ENCODE measurements around the gene PYDC2. TPM values are rescaled to one million over a fixed set of nuclear protein-coding genes. Genes with fewer than 3 reads are reported as not detected.

Gene PYDC2
- total RNA-seq, 4 donors from 2014 or later = not detected

- Histone ChIP-seq H3K27me3 (no peaks in the 10 kb centered on the region), H3K36me3 (no peaks in the 10 kb centered on the region), H3K9me3 (no peaks in the 10 kb centered on the region), H3K27ac (no peak overlapping the region), H3K4me3 (no peak overlapping the region), H3K4me1 (no peaks in the 10 kb centered on the region)
- DNase-seq = no peak
- in situ Hi-C loops (cut with MboI; ENCODE audit: low pct_ligation_motif_present in 1 of 4, low pct_unique_long_range_greater_than_20kb in 1 of 4, low sequenced_read_pairs in 3 of 4) = no loop called here
- 57 to 66% methylated on average over 2 of the region's 2 CpGs for WGBS, 2 donors (ENCODE audit: low coverage in 1 of 2)
- TF ChIP-seq EP300 (IDR thresholded peaks at IDR 0.05; ENCODE audit: low read depth) = no peak
- no peak for TF ChIP-seq POLR2AphosphoS5 (IDR thresholded peaks at IDR 0.05)
- no peak for TF ChIP-seq CTCF (IDR thresholded peaks at IDR 0.05)
- TF ChIP-seq POLR2A (IDR thresholded peaks at IDR 0.05) = no peak
- intact Hi-C loops (cut with DNase I; ENCODE audit: low total_unique reads) = no loop called here
These were observed 48.1 kb downstream of the PYDC2 start for GRCh38 chr3:191509078-191509477.

Small RNA genes within 50 kb of the gene (small RNA-seq; reads per million reads assigned to genes)
- 0 reads per million in 4 donors for gene PYDC2

Other genes with a start within 250 kb of the PYDC2 start
- gene CCDC50, start 131.8 kb upstream of the PYDC2 start, total RNA-seq = 10 to 100 TPM; 61.3 to 78.0 (median 69.5) TPM
- gene UTS2B, start 130.6 kb upstream of the PYDC2 start, total RNA-seq = 1 to 10 TPM in 2 of 4 donors, under 1 TPM in 1, not detected in 1; 0.27 to 3.4 (median 2.2) TPM

Measured in transverse colon (tissue), 4 donors.